Measurements from ENCODE around the gene RNF212B. TPM values are rescaled to one million over a fixed set of nuclear protein-coding genes. Genes with fewer than 3 reads are reported as not detected.
"Not testable (repeated sequence)": the region's sequence is repeated elsewhere in the genome, so short reads cannot be mapped to it uniquely, and the experiment has no call there.

Gene RNF212B
- total and polyA plus RNA-seq, 10 of the 15 experiments (the other 5 are each of a cell fraction or from before 2014, with no cell fraction given), result not detected

GRCh38 chr14:23259426-23259825, 21.7 kb downstream of the RNF212B start:
- Histone ChIP-seq H3K27ac (ENCODE audit: control insufficient read depth, insufficient read depth) (no peak overlapping the region), H3K79me2 (ENCODE audit: control insufficient read depth, insufficient read depth, low read length) (no peaks in the 10 kb centered on the region), H3K4me2 (ENCODE audit: control insufficient read depth, insufficient read depth) (no peak overlapping the region), H3K27me3 (replicated peaks in 1 of 2; ENCODE audit: control insufficient read depth in 2 of 2, insufficient read depth in 2 of 2, low read length in 1 of 2) (no peaks in the 10 kb centered on the region), H2AFZ (ENCODE audit: control insufficient read depth, low read depth, low read length) (no peak overlapping the region), H3K9me3 (replicated peaks; ENCODE audit: control insufficient read depth, insufficient read depth, low read length) (no peaks in the 10 kb centered on the region), H3K9ac (ENCODE audit: control insufficient read depth, insufficient read depth, low read length) (no peak overlapping the region), H3K4me3 (no peak overlapping the region), H4K20me1 (ENCODE audit: control insufficient read depth, insufficient read depth) (no peaks in the 10 kb centered on the region), H3K36me3 (ENCODE audit: control insufficient read depth in 2 of 2, insufficient read depth in 2 of 2, low read length in 1 of 2) (no peaks in the 10 kb centered on the region), H3K4me1 (ENCODE audit: control insufficient read depth, insufficient read depth, low read length) (no peaks in the 10 kb centered on the region)
- ATAC-seq (no peak), DNase-seq (ENCODE audit: low read depth, low spot score) (no peak), FAIRE-seq (no peak)
- ChIA-PET CTCF (interaction anchor here (0.9 to 1.1 kb wide), 2 partner anchors 62 to 121 kb away, joined by 3 to 5 read pairs; partner anchors contain the start of gene PABPN1), POLR2A (interaction anchor here (0.7 kb wide), 1 partner anchor 14 kb away, joined by 4 read pairs; no protein-coding TSS in a partner anchor), RAD21 (ENCODE audit: unreplicated experiment) (interaction anchor here (0.6 kb wide), 1 partner anchor 749 kb away, joined by 3 read pairs; no protein-coding TSS in a partner anchor), SMC1A (ENCODE audit: uncharacterized antibody, unreplicated experiment) (interaction anchor here (0.9 to 1.2 kb wide), 3 partner anchors 9 to 32 kb away, joined by 3 read pairs; no protein-coding TSS in a partner anchor)
- in situ Hi-C loops (cut with MboI) (no loop called here), intact Hi-C loops (cut with micrococcal nuclease; ENCODE audit: unreplicated experiment) (no loop called here)
- BruUV-seq (replicated peaks), result no TSS peak
- TF ChIP-seq, protein P1, sequence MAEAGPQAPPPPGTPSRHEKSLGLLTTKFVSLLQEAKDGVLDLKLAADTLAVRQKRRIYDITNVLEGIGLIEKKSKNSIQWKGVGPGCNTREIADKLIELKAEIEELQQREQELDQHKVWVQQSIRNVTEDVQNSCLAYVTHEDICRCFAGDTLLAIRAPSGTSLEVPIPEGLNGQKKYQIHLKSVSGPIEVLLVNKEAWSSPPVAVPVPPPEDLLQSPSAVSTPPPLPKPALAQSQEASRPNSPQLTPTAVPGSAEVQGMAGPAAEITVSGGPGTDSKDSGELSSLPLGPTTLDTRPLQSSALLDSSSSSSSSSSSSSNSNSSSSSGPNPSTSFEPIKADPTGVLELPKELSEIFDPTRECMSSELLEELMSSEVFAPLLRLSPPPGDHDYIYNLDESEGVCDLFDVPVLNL (IDR thresholded peaks at IDR 0.05; ENCODE audit: low read depth, low read length), result no peak
- TF ChIP-seq RUNX3 (IDR thresholded peaks at IDR 0.05; ENCODE audit: low read length) (no peak), NFIC (IDR thresholded peaks at IDR 0.05; ENCODE audit: low read depth, low read length) (no peak), HDGF (IDR thresholded peaks at IDR 0.05) (no peak), CBX3 (IDR thresholded peaks at IDR 0.05; ENCODE audit: borderline replicate concordance, low read depth) (no peak), IKZF1 (conservative IDR thresholded peaks at IDR 0.05) (no peak), ZNF217 (IDR thresholded peaks at IDR 0.05) (no peak)
- TF ChIP-seq, protein P2, sequence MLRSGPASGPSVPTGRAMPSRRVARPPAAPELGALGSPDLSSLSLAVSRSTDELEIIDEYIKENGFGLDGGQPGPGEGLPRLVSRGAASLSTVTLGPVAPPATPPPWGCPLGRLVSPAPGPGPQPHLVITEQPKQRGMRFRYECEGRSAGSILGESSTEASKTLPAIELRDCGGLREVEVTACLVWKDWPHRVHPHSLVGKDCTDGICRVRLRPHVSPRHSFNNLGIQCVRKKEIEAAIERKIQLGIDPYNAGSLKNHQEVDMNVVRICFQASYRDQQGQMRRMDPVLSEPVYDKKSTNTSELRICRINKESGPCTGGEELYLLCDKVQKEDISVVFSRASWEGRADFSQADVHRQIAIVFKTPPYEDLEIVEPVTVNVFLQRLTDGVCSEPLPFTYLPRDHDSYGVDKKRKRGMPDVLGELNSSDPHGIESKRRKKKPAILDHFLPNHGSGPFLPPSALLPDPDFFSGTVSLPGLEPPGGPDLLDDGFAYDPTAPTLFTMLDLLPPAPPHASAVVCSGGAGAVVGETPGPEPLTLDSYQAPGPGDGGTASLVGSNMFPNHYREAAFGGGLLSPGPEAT (IDR thresholded peaks at IDR 0.05; ENCODE audit: low read depth), result no peak

DNA sequence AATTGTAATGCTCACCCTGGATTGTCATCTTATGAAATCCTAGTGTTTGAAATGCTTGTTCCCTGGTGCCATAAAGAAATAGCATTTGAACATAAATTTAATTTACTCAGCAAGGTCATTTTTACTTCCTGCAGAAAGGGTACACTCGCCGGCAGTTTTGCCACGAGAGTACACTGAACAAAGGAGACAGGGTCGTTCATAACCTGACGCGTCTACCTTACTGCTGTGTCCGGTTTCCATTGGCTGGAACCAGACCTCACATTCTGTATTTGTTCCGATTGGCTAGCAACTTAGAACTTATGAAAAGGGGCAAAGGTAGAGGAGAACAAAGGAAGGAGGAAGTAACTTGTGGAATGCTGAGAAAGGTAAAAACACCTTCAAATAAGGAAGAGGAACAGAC, 23.1 kb downstream of the RNF212B start:
- BruUV-seq (replicated peaks); H4K20me1 ChIP-seq (ENCODE audit: control insufficient read depth, insufficient read depth); H3K9me3 ChIP-seq (replicated peaks; ENCODE audit: control insufficient read depth, insufficient read depth, low read length); H3K27ac ChIP-seq (ENCODE audit: control insufficient read depth, insufficient read depth); H3K27me3 ChIP-seq (replicated peaks in 1 of 2; ENCODE audit: control insufficient read depth in 2 of 2, insufficient read depth in 2 of 2, low read length in 1 of 2); H3K79me2 ChIP-seq (ENCODE audit: control insufficient read depth, insufficient read depth, low read length); FAIRE-seq; RAD21 ChIA-PET (ENCODE audit: unreplicated experiment); H3K4me3 ChIP-seq; H3K4me2 ChIP-seq (ENCODE audit: control insufficient read depth, insufficient read depth); POLR2A ChIA-PET; H3K4me1 ChIP-seq (ENCODE audit: control insufficient read depth, insufficient read depth, low read length); H3K36me3 ChIP-seq (ENCODE audit: control insufficient read depth in 2 of 2, insufficient read depth in 2 of 2, low read length in 1 of 2); DNase-seq (ENCODE audit: low read depth, low spot score); intact Hi-C loops (cut with micrococcal nuclease; ENCODE audit: unreplicated experiment); H2AFZ ChIP-seq (ENCODE audit: control insufficient read depth, low read depth, low read length); ATAC-seq; H3K9ac ChIP-seq (ENCODE audit: control insufficient read depth, insufficient read depth, low read length): not testable (repeated sequence)
- 72% methylated on average over 8 of the region's 8 CpGs for WGBS (ENCODE audit: insufficient coverage, insufficient replicate concordance, low lambda C conversion rate, missing lambda C conversion rate)
- ChIA-PET CTCF (interaction anchor here (0.9 to 1.1 kb wide), 2 partner anchors 17 to 119 kb away, joined by 3 read pairs; no protein-coding TSS in a partner anchor), SMC1A (ENCODE audit: uncharacterized antibody, unreplicated experiment) (interaction anchor here (1.1 to 1.2 kb wide), 2 partner anchors 10 to 34 kb away, joined by 3 read pairs; no protein-coding TSS in a partner anchor)
- in situ Hi-C loops (cut with MboI), result loop anchor here (5.0 kb wide), 1 partner anchor 121 kb away; no protein-coding TSS in a partner anchor

Measured in GM12878 (cell line).